ENCODE results near the gene CYP4V2.
"Not testable (repeated sequence)": the region's sequence is repeated elsewhere in the genome, so short reads cannot be mapped to it uniquely, and the experiment has no call there.

- TF ChIP-seq CTCF, POLR2A (IDR thresholded peaks at IDR 0.05): not testable (repeated sequence)
Observed at GRCh38 chr4:186247062-186247752, 55.8 kb downstream of the CYP4V2 start.

Data from lower leg skin (tissue), 3 donors.